A549 (cell line): Measurements from ENCODE around the gene LRRC19. TPM values are rescaled to one million over a fixed set of nuclear protein-coding genes. Genes with fewer than 3 reads are reported as not detected.

Experiments used
- ATAC-seq, 2 experiments: fragments of 200-7000 bp in 1 of 2; fragments of >200 bp in 1 of 2; cut with Nextera tagmentation in 1 of 2; cut with Tn5 transposase in 1 of 2; 3 replicates each; pipeline versions ENCODE4 v1.8.0 to v1.9.1; 2018 to 2020; ENCODE audit warnings: mild to moderate bottlenecking in 1 of 2, moderate library complexity in 1 of 2
- CTCF ChIA-PET: fragments of 300-600 bp; sonication (Branson Sonifier 250); formaldehyde crosslinking; extraction: SDS; loops from one replicate; lab custom pipeline; 2021; ENCODE audit warnings: antibody characterized with exemption, inconsistent platforms; lab: Yijun Ruan, JAX
- POLR2A ChIA-PET: fragments of 350-600 bp; formaldehyde crosslinking; extraction: SDS; loops from one replicate; lab custom pipeline; 2021; ENCODE audit warnings: antibody characterized with exemption, inconsistent platforms; lab: Yijun Ruan, JAX
- DNase-seq, 2 experiments: peaks; one replicate each; pipeline versions ENCODE4 v3.0.0 to v3.0.0-alpha.2; 2011 to 2016; ENCODE audit warnings: low read depth in 1 of 2, low spot score in 1 of 2
- FAIRE-seq: peaks from 2 replicates; lab custom pipeline; 2011; peaks lifted over from hg19 to GRCh38; lab: Jason Lieb, UNC
- H3K27ac ChIP-seq, 2 experiments: fragments of >200 bp; sonication (Bioruptor Twin); formaldehyde crosslinking; 3 replicates each; pipeline ENCODE4 v1.5.1; 2016 to 2017
- H3K4me1 ChIP-seq: fragments of >200 bp; sonication (Bioruptor Twin); formaldehyde crosslinking; 3 replicates; pipeline ENCODE4 v1.6.1; 2016
- H3K4me2 ChIP-seq: fragments of >200 bp; sonication (Bioruptor Twin); formaldehyde crosslinking; 3 replicates; pipeline ENCODE4 v1.6.1; 2016
- H3K4me3 ChIP-seq: fragments of >200 bp; sonication (Bioruptor Twin); formaldehyde crosslinking; 3 replicates; pipeline ENCODE4 v1.5.1; 2016
- H3K9me3 ChIP-seq: fragments of >200 bp; sonication (Bioruptor Twin); formaldehyde crosslinking; 3 replicates; pipeline ENCODE4 v1.6.1; 2016
- BCL3 ChIP-seq: fragments of >200 bp; sonication (Bioruptor Twin); formaldehyde crosslinking; IDR thresholded peaks from 3 replicates; pipeline ENCODE4 v1.6.1; 2016
- BHLHE40 ChIP-seq: IDR thresholded peaks from 2 replicates; pipeline ENCODE4 v1.6.1; 2012; ENCODE audit warnings: low read depth, low read length, inconsistent platforms
- CBX8 ChIP-seq: fragments of 200-600 bp; sonication (generic); IDR thresholded peaks from 2 replicates; pipeline ENCODE4 v1.6.1; 2016
- CHD4 ChIP-seq: fragments of 200-600 bp; sonication (generic); IDR thresholded peaks from 2 replicates; pipeline ENCODE4 v1.6.1; 2016; ENCODE audit warnings: antibody characterized with exemption, mild to moderate bottlenecking, borderline replicate concordance
- CTCF ChIP-seq: fragments of >200 bp; sonication (Bioruptor Twin); formaldehyde crosslinking; IDR thresholded peaks from 3 replicates; pipeline ENCODE4 v1.5.1; 2016
- ELK1 ChIP-seq: fragments of 150-350 bp; IDR thresholded peaks from 2 replicates; pipeline ENCODE4 v1.6.1; 2014; ENCODE audit warnings: low read depth, mild to moderate bottlenecking, low read length
- ESRRA ChIP-seq: fragments of 150-350 bp; IDR thresholded peaks from 2 replicates; pipeline ENCODE4 v1.6.1; 2014; ENCODE audit warnings: mild to moderate bottlenecking, low read length, borderline replicate concordance
- FOXS1 ChIP-seq: fragments of 250-450 bp; sonication (Bioruptor Pico); IDR thresholded peaks from 2 replicates; pipeline ENCODE4 v1.5.0; 2020; ENCODE audit warnings: mild to moderate bottlenecking, moderate library complexity
- GATA3 ChIP-seq: IDR thresholded peaks from 2 replicates; pipeline ENCODE4 v1.6.1; 2012; ENCODE audit warnings: borderline replicate concordance
- HMGXB4 ChIP-seq: fragments of 250-450 bp; sonication (Bioruptor Pico); IDR thresholded peaks from 2 replicates; pipeline ENCODE4 v1.5.0; 2021; ENCODE audit warnings: mild to moderate bottlenecking, moderate library complexity, borderline replicate concordance
- MAFK ChIP-seq: fragments of 450-650 bp; IDR thresholded peaks from 2 replicates; pipeline ENCODE4 v1.6.1; 2014; ENCODE audit not compliant: partially characterized antibody
- MYC ChIP-seq: IDR thresholded peaks from 2 replicates; pipeline ENCODE4 v1.6.1; 2012; ENCODE audit warnings: mild to moderate bottlenecking, inconsistent platforms, low read length, improper control_type of control experiment, borderline replicate concordance
- NPAS2 ChIP-seq: fragments of 250-450 bp; sonication (Bioruptor Pico); IDR thresholded peaks from 2 replicates; pipeline ENCODE4 v1.8.0; 2022; ENCODE audit warnings: mild to moderate bottlenecking, moderate library complexity, borderline replicate concordance
- PBX3 ChIP-seq: IDR thresholded peaks from 2 replicates; pipeline ENCODE4 v1.6.1; 2012
- POLR2A ChIP-seq: IDR thresholded peaks from 2 replicates; pipeline ENCODE4 v1.6.1; 2012; ENCODE audit warnings: mild to moderate bottlenecking, low read length
- POLR2AphosphoS2 ChIP-seq: conservative IDR thresholded peaks from 2 replicates; pipeline ENCODE4 v1.6.1; 2012; ENCODE audit warnings: low read length, improper control_type of control experiment, inconsistent platforms
- RCOR1 ChIP-seq: fragments of 150-350 bp; IDR thresholded peaks from 2 replicates; pipeline ENCODE4 v1.6.1; 2014; ENCODE audit warnings: antibody characterized with exemption, low read length, low read depth
- REST ChIP-seq: fragments of 200-600 bp; sonication (generic); IDR thresholded peaks from 2 replicates; pipeline ENCODE4 v1.6.1; 2016; ENCODE audit warnings: antibody characterized with exemption, mild to moderate bottlenecking, moderate library complexity
- RNF2 ChIP-seq: fragments of 200-600 bp; sonication (generic); IDR thresholded peaks from 2 replicates; pipeline ENCODE4 v1.6.1; 2016; ENCODE audit warnings: low read depth, mild to moderate bottlenecking, antibody characterized with exemption, moderate library complexity, borderline replicate concordance
- SMC3 ChIP-seq: fragments of >200 bp; sonication (Bioruptor Twin); formaldehyde crosslinking; IDR thresholded peaks from 3 replicates; pipeline ENCODE4 v1.6.1; 2018; ENCODE audit warnings: inconsistent platforms
- TP53 ChIP-seq: fragments of 250-450 bp; sonication (Bioruptor Pico); IDR thresholded peaks from 2 replicates; pipeline ENCODE4 v1.5.0; 2021; ENCODE audit warnings: mild to moderate bottlenecking, moderate library complexity
- USF2 ChIP-seq: fragments of 450-650 bp; IDR thresholded peaks from 2 replicates; pipeline ENCODE4 v1.6.1; 2014; ENCODE audit warnings: antibody characterized with exemption
- ZFP36 ChIP-seq: fragments of 450-650 bp; IDR thresholded peaks from 2 replicates; pipeline ENCODE4 v1.6.1; 2014; ENCODE audit warnings: borderline replicate concordance; ENCODE audit not compliant: partially characterized antibody
- ZSCAN20 ChIP-seq: fragments of 250-450 bp; sonication (Bioruptor Pico); IDR thresholded peaks from 2 replicates; pipeline ENCODE4 v1.8.0; 2022; ENCODE audit warnings: mild to moderate bottlenecking, moderate library complexity
- WGBS: methylation state at CpG from one replicate; pipeline ENCODE4 v1.1.6; 2017; ENCODE audit errors: missing lambda C conversion rate; 5-methylcytosine and 5-hydroxymethylcytosine counted together
- polyA plus RNA-seq, 4 experiments: library from polyadenylated mRNA; depleted of rRNA in 3 of 4; stranded (reverse); fragments of >200 nt; fragmentation: RNase III in 1 of 4; extraction: RNeasy Plus Mini Kit Qiagen cat#74134 plus additional on column Dnase treatment in 1 of 4; gene quantifications; 2 replicates in 3 of 4; 3 replicates in 1 of 4; pipeline ENCODE4 v1.2.3, GENCODE V29; 2011 to 2017

Gene LRRC19
- polyA plus RNA-seq, 2 of the 4 experiments (the other 2 are of a cell fraction) = 0.09 TPM; not detected in 1

- Histone ChIP-seq H3K4me3 (no peak overlapping the region), H3K4me2 (no peak overlapping the region), H3K27ac (no peak overlapping the region), H3K9me3 (no peaks in the 10 kb centered on the region), H3K4me1 (no peaks in the 10 kb centered on the region)
- no peak for FAIRE-seq
- ChIA-PET POLR2A (no interaction called here), CTCF (no interaction called here)
- WGBS = 76% methylated on average over 1 of the region's 1 CpG
- no peak for ATAC-seq
- TF ChIP-seq CTCF (no peak), USF2 (no peak), CHD4 (no peak), REST (no peak), MYC (no peak), NPAS2 (CRISPR knock-in tag) (no peak), RNF2 (no peak), ZFP36 (no peak), BHLHE40 (no peak), PBX3 (no peak), POLR2A (no peak)
- DNase-seq = no peak
Measured at GRCh38 chr9:27042476-27042875, 37.0 kb upstream of the LRRC19 start.

GRCh38 chr9:27041746-27042145 lies 36.3 kb upstream of the LRRC19 start:
- ATAC-seq (no peak), DNase-seq (no peak), FAIRE-seq (no peak)
- Histone ChIP-seq H3K9me3 (no peaks in the 10 kb centered on the region), H3K27ac (no peak overlapping the region), H3K4me3 (no peak overlapping the region), H3K4me1 (no peaks in the 10 kb centered on the region), H3K4me2 (no peak overlapping the region)
- POLR2A ChIA-PET = no interaction called here
- TF ChIP-seq BHLHE40 = no peak
- CTCF ChIA-PET = no interaction called here

- Histone ChIP-seq H3K4me3 (no peak overlapping the region), H3K9me3 (no peaks in the 10 kb centered on the region), H3K4me2 (no peak overlapping the region), H3K4me1 (no peaks in the 10 kb centered on the region), H3K27ac (no peak overlapping the region)
- POLR2A ChIA-PET = no interaction called here
- CTCF ChIA-PET = interaction anchor here (0.6 to 1.8 kb wide), 4 partner anchors 114 to 1372 kb away, joined by 3 to 7 read pairs (median 4); no protein-coding TSS in a partner anchor
- no peak for FAIRE-seq
- DNase-seq = no peak
- 91% methylated on average over 2 of the region's 2 CpGs for WGBS
- no peak for ATAC-seq
- TF ChIP-seq POLR2AphosphoS2 = no peak
- no peak for TF ChIP-seq RCOR1
- no peak for TF ChIP-seq CBX8
- no peak for TF ChIP-seq GATA3
- TF ChIP-seq TP53 (CRISPR knock-in tag) = no peak
- no peak for TF ChIP-seq MAFK
- no peak for TF ChIP-seq HMGXB4
- no peak for TF ChIP-seq ZSCAN20 (CRISPR knock-in tag)
- no peak for TF ChIP-seq SMC3
- no peak for TF ChIP-seq BCL3
- no peak for TF ChIP-seq ESRRA
- TF ChIP-seq FOXS1 (CRISPR knock-in tag) = no peak
- TF ChIP-seq ELK1 = no peak
Measured at GRCh38 chr9:27037499-27037898, 32.0 kb upstream of the LRRC19 start.
